ENCODE measurements around the gene TATDN2.
"Not testable (repeated sequence)": the region's sequence is repeated elsewhere in the genome, so short reads cannot be mapped to it uniquely, and the experiment has no call there.

The TATDN2 gene

GRCh38 chr3:10265833-10266232 is 17.6 kb downstream of the TATDN2 start:
- no peak overlapping the region for H3K4me3 ChIP-seq (ENCODE audit: control insufficient read depth, low read depth, low read length)
- no peak for TF ChIP-seq CTCF (IDR thresholded peaks at IDR 0.05; ENCODE audit: control insufficient read depth, insufficient read depth, low read depth, low read length, missing control alignments)
- no peak for DNase-seq (ENCODE audit: low read depth)

DNA sequence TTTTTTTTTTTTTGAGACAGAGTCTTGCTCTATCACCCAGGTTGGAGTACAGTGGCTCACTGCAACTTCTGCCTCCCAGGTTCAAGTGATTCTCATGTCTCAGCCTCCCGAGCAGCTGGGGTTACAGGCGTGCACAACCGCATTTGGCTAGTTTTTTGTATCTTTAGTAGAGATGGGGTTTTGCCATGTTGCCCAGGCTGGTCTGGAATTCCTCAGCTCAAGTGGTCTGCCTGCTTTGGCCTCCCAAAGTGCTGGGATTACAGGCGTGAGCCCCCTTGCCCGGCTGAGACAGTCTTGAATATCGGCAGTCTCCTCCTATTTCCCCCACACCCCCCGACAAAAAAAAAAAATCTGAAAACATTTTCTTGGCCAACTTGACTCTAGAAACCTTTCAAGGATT is 18.7 kb downstream of the TATDN2 start:
- not testable (repeated sequence) for DNase-seq (ENCODE audit: low read depth); H3K4me3 ChIP-seq (ENCODE audit: control insufficient read depth, low read depth, low read length)

DNA sequence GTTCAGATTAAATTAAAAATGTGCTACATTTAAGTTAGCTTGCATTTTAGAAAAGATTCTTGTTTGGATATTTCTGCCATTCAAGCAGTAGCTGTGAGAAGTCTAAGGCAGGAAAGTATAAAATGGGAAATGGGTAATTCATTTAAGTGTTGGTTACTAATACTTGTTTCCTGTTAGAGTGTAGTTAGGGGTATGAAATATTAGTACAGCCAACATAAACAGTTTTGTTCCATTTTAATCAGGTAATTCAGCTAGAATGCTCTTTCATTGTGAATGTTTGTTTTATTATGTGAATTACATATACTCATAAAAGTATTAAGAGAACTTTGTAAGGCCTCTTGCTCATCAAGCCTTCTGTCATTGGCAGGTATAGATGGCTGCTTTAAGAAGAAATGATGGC is 19.9 kb downstream of the TATDN2 start:
- DNase-seq (ENCODE audit: low read depth) = no peak
- no peak overlapping the region for H3K4me3 ChIP-seq (ENCODE audit: control insufficient read depth, low read depth, low read length)
- no peak for TF ChIP-seq CTCF (IDR thresholded peaks at IDR 0.05; ENCODE audit: control insufficient read depth, insufficient read depth, low read depth, low read length, missing control alignments)

GRCh38 chr3:10268930-10269329 is 20.7 kb downstream of the TATDN2 start:
- no peak for DNase-seq (ENCODE audit: low read depth)
- H3K4me3 ChIP-seq (ENCODE audit: control insufficient read depth, low read depth, low read length) = no peak overlapping the region
- TF ChIP-seq CTCF (IDR thresholded peaks at IDR 0.05; ENCODE audit: control insufficient read depth, insufficient read depth, low read depth, low read length, missing control alignments) = no peak

DNA sequence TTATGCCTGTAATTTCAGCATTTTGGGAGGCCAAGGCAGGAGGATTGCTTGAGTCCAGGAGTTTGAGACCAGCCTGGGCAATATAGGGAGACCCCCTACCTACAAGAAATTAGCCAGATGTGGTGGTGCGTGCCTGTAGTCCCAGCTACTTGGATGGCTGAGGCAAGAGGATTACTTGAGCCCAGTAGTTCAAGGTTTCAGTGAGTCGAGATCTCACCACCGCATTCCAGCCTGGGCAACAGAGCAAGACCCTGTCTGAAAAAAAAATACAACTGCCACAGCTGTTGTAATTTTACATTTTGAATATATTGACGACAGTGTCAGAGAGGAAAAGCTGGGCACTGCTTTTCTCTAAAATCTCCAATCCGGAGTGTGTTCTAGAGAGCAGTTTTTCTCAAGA is 21.2 kb downstream of the TATDN2 start:
- no peak overlapping the region for H3K4me3 ChIP-seq (ENCODE audit: control insufficient read depth, low read depth, low read length)
- no peak for TF ChIP-seq CTCF (IDR thresholded peaks at IDR 0.05; ENCODE audit: control insufficient read depth, insufficient read depth, low read depth, low read length, missing control alignments)
- no peak for DNase-seq (ENCODE audit: low read depth)

DNA sequence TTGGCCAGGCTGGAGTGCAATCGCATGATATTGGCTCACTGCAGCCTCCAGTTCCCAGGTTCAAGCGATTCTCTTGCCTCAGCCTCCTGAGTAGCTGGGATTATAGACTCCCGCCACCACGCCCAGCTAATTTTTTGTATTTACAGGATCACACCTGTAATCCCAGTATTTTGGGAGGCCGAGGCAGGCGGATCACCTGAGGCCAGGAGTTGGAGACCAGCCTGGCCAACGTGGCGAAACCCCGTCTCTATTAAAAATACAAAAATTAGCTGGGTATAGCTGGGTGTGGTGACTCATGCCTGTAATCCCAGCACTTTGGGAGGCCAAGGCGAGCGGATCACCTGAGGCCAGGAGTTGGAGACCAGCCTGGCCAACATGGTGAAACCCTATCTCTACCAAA is 24.2 kb downstream of the TATDN2 start:
- not testable (repeated sequence) for H3K4me3 ChIP-seq (ENCODE audit: control insufficient read depth, low read depth, low read length); DNase-seq (ENCODE audit: low read depth)

- TF ChIP-seq CTCF (IDR thresholded peaks at IDR 0.05; ENCODE audit: control insufficient read depth, insufficient read depth, low read depth, low read length, missing control alignments) = no peak
- H3K4me3 ChIP-seq (ENCODE audit: control insufficient read depth, low read depth, low read length) = no peak overlapping the region
- DNase-seq (ENCODE audit: low read depth) = no peak
Measured at GRCh38 chr3:10272977-10273376, 24.7 kb downstream of the TATDN2 start.

DNA sequence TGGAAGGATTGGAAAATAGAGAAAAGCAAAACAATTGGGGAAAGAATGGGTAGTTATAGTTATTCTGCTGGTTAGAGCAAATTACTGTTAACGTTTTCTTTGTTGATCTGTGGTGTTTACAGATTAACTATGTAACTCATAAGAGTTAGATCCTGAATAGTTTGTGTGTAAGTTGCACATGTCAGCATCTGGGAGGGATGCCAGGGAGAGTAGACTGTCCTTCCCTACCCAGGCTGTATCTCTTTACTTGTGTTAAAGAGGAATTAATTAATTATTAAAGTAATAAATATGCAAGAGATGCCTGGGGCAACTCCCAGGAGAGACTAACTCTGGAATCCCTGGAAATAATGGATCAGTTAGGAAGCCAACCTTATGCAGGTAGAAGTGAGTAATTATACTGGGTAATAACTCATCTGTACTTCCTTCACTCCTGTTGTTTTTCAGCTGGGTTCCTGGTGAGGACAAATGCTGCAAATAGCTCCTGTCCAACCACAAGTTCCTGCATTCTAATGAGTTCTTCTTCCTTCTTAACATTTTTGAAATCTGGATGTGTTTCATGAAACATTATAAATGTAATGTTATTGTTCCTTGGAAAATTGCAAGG is 25.5 kb downstream of the TATDN2 start:
- DNase-seq (ENCODE audit: low read depth) = no peak
- no peak overlapping the region for H3K4me3 ChIP-seq (ENCODE audit: control insufficient read depth, low read depth, low read length)
- TF ChIP-seq CTCF (IDR thresholded peaks at IDR 0.05; ENCODE audit: control insufficient read depth, insufficient read depth, low read depth, low read length, missing control alignments) = no peak
